ENCODE measurements around the gene CELSR3.
A peak's percentile ranks its signal among the peaks of the same experiment; 100 is the strongest.

Gene CELSR3

DNA sequence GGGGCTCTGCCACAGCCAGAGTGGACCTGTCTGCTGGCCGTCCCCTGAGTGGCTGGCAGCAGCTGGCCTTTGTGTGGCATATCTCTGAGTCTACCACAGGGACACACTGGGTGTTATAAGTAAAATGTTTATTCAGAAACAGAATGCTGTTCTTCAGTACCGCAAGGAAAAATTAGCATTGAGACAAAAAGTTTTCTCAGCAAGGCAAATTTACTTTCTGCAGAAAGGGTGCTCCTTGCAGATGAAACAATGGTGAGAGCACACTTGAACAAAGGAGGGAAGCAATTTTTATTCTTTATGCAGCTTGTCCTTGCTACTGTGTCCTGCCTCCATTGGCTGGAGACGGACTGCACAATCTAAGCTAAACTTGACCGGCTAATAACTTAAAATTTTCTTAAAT lies 45.1 kb downstream of the CELSR3 start:
- Histone ChIP-seq H3K4me3 (replicated peaks; ENCODE audit: insufficient read depth, low read length) (no peak overlapping the region), H3K27ac (replicated peaks) (no peak overlapping the region), H3K27me3 (ENCODE audit: insufficient read depth, poor library complexity, severe bottlenecking) (no peaks in the 10 kb centered on the region)
- DNase-seq (ENCODE audit: low read depth in 1 of 2, low spot score in 1 of 2), result no peak
- no peak for TF ChIP-seq REST (IDR thresholded peaks at IDR 0.05; ENCODE audit: insufficient replicate concordance, low read depth)
- no peak for TF ChIP-seq POLR2AphosphoS5 (IDR thresholded peaks at IDR 0.05; ENCODE audit: low read depth)
- TF ChIP-seq, protein P1, sequence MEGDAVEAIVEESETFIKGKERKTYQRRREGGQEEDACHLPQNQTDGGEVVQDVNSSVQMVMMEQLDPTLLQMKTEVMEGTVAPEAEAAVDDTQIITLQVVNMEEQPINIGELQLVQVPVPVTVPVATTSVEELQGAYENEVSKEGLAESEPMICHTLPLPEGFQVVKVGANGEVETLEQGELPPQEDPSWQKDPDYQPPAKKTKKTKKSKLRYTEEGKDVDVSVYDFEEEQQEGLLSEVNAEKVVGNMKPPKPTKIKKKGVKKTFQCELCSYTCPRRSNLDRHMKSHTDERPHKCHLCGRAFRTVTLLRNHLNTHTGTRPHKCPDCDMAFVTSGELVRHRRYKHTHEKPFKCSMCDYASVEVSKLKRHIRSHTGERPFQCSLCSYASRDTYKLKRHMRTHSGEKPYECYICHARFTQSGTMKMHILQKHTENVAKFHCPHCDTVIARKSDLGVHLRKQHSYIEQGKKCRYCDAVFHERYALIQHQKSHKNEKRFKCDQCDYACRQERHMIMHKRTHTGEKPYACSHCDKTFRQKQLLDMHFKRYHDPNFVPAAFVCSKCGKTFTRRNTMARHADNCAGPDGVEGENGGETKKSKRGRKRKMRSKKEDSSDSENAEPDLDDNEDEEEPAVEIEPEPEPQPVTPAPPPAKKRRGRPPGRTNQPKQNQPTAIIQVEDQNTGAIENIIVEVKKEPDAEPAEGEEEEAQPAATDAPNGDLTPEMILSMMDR (IDR thresholded peaks at IDR 0.05; ENCODE audit: insufficient read depth, low read length), result no peak
- no peak for TF ChIP-seq GABPA (IDR thresholded peaks at IDR 0.05; ENCODE audit: low read depth)
- no peak for TF ChIP-seq SPI1 (IDR thresholded peaks at IDR 0.05; ENCODE audit: borderline replicate concordance, low read depth)

GRCh38 chr3:48614044-48614443 lies 48.6 kb downstream of the CELSR3 start:
- peak; percentile 78 to 79 for DNase-seq (ENCODE audit: low read depth in 1 of 2, low spot score in 1 of 2)
- Histone ChIP-seq H3K27me3 (ENCODE audit: insufficient read depth, poor library complexity, severe bottlenecking) (no peaks in the 10 kb centered on the region), H3K4me3 (replicated peaks; ENCODE audit: insufficient read depth, low read length) (no peak overlapping the region), H3K27ac (replicated peaks) (peak overlapping the region; percentile 64)
- TF ChIP-seq SPI1 (IDR thresholded peaks at IDR 0.05; ENCODE audit: borderline replicate concordance, low read depth) (no peak), GABPA (IDR thresholded peaks at IDR 0.05; ENCODE audit: low read depth) (no peak), REST (IDR thresholded peaks at IDR 0.05; ENCODE audit: insufficient replicate concordance, low read depth) (no peak), POLR2AphosphoS5 (IDR thresholded peaks at IDR 0.05; ENCODE audit: low read depth) (no peak)
- TF ChIP-seq, protein P1 (IDR thresholded peaks at IDR 0.05; ENCODE audit: insufficient read depth, low read length), result no peak

DNA sequence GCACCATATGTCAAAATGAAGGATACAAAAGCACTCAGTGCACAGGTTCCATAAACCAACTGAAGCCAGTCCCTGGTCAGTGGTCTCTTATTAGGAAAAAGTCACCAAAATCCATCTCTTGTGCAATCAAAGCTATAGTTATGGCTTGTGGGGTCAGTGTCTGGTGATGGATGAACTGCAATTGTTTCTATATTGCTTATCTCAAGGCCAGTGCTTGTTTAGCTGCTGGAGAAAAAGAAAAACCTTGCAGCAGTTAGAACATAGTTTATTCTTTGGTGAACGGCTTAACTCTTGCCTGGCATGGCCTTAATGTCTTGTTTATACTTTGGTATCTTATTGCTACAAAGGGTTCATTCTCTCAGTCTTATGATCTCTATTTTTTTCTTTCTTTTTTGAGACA lies 50.4 kb downstream of the CELSR3 start:
- TF ChIP-seq POLR2AphosphoS5 (IDR thresholded peaks at IDR 0.05; ENCODE audit: low read depth) (no peak), SPI1 (IDR thresholded peaks at IDR 0.05; ENCODE audit: borderline replicate concordance, low read depth) (no peak), GABPA (IDR thresholded peaks at IDR 0.05; ENCODE audit: low read depth) (no peak), REST (IDR thresholded peaks at IDR 0.05; ENCODE audit: insufficient replicate concordance, low read depth) (no peak)
- TF ChIP-seq, protein P1 (IDR thresholded peaks at IDR 0.05; ENCODE audit: insufficient read depth, low read length), result no peak
- no peaks in the 10 kb centered on the region for H3K27me3 ChIP-seq (ENCODE audit: insufficient read depth, poor library complexity, severe bottlenecking)
- no peak overlapping the region for H3K27ac ChIP-seq (replicated peaks)
- H3K4me3 ChIP-seq (replicated peaks; ENCODE audit: insufficient read depth, low read length), result no peak overlapping the region
- DNase-seq (ENCODE audit: low read depth in 1 of 2, low spot score in 1 of 2), result no peak

Measured in HL-60 (cell line).